ENCODE data around the gene DDX59. TPM values are rescaled to one million over a fixed set of nuclear protein-coding genes. Genes with fewer than 3 reads are reported as not detected.

Gene DDX59
- total RNA-seq, 1 donor from 2014 or later = 16.2 TPM

- H3K36me3 ChIP-seq = no peaks in the 10 kb centered on the region
- DNase-seq (ENCODE audit: extremely low spot score in 2 of 2) = no peak
- no peaks in the 10 kb centered on the region for H3K4me1 ChIP-seq
- no peak overlapping the region for H3K27ac ChIP-seq
- intact Hi-C loops (cut with DNase I) = no loop called here
- TF ChIP-seq CTCF (IDR thresholded peaks at IDR 0.05) = no peak
- H3K9me3 ChIP-seq = no peaks in the 10 kb centered on the region
- no peak overlapping the region for H3K4me3 ChIP-seq
- no peaks in the 10 kb centered on the region for H3K27me3 ChIP-seq
Measured at GRCh38 chr1:200694738-200695137, 25.0 kb upstream of the DDX59 start.

- H3K27me3 ChIP-seq = no peaks in the 10 kb centered on the region
- TF ChIP-seq POLR2AphosphoS5 (IDR thresholded peaks at IDR 0.05; ENCODE audit: insufficient read depth in 1 of 2, low read depth in 1 of 2) (no peak), POLR2A (IDR thresholded peaks at IDR 0.05) (no peak), CTCF (IDR thresholded peaks at IDR 0.05) (no peak)
- intact Hi-C loops (cut with DNase I) = no loop called here
Measured at GRCh38 chr1:200693327-200693726, 23.6 kb upstream of the DDX59 start.

GRCh38 chr1:200692316-200692715, 22.6 kb upstream of the DDX59 start:
- H3K4me1 ChIP-seq = no peaks in the 10 kb centered on the region
- TF ChIP-seq POLR2A (IDR thresholded peaks at IDR 0.05) = no peak
- no peak overlapping the region for H3K4me3 ChIP-seq
- H3K9me3 ChIP-seq = no peaks in the 10 kb centered on the region
- intact Hi-C loops (cut with DNase I) = no loop called here
- DNase-seq (ENCODE audit: extremely low spot score in 2 of 2) = no peak
- no peak overlapping the region for H3K27ac ChIP-seq
- no peaks in the 10 kb centered on the region for H3K27me3 ChIP-seq
- no peaks in the 10 kb centered on the region for H3K36me3 ChIP-seq

More at GRCh38 chr1:200693327-200693726, 23.6 kb upstream of the DDX59 start:
- no peaks in the 10 kb centered on the region for H3K36me3 ChIP-seq
- H3K27ac ChIP-seq = no peak overlapping the region
- no peaks in the 10 kb centered on the region for H3K9me3 ChIP-seq
- H3K4me1 ChIP-seq = no peaks in the 10 kb centered on the region
- no peak overlapping the region for H3K4me3 ChIP-seq
- no peak for DNase-seq (ENCODE audit: extremely low spot score in 2 of 2)

- TF ChIP-seq POLR2A (IDR thresholded peaks at IDR 0.05) (no peak), CTCF (IDR thresholded peaks at IDR 0.05) (no peak), POLR2AphosphoS5 (IDR thresholded peaks at IDR 0.05; ENCODE audit: insufficient read depth in 1 of 2, low read depth in 1 of 2) (no peak)
- no peak overlapping the region for H3K4me3 ChIP-seq
- H3K4me1 ChIP-seq = no peaks in the 10 kb centered on the region
- H3K27me3 ChIP-seq = no peaks in the 10 kb centered on the region
- no peak for DNase-seq (ENCODE audit: extremely low spot score in 2 of 2)
- intact Hi-C loops (cut with DNase I) = no loop called here
- H3K36me3 ChIP-seq = no peaks in the 10 kb centered on the region
- H3K9me3 ChIP-seq = no peaks in the 10 kb centered on the region
- no peak overlapping the region for H3K27ac ChIP-seq
Measured at GRCh38 chr1:200686620-200687019, 16.9 kb upstream of the DDX59 start.

- no peaks in the 10 kb centered on the region for H3K9me3 ChIP-seq
- no peaks in the 10 kb centered on the region for H3K4me1 ChIP-seq
- DNase-seq (ENCODE audit: extremely low spot score in 2 of 2) = no peak
- no peak overlapping the region for H3K27ac ChIP-seq
- H3K27me3 ChIP-seq = no peaks in the 10 kb centered on the region
- TF ChIP-seq CTCF (IDR thresholded peaks at IDR 0.05) (no peak), POLR2AphosphoS5 (IDR thresholded peaks at IDR 0.05; ENCODE audit: insufficient read depth in 1 of 2, low read depth in 1 of 2) (no peak), POLR2A (IDR thresholded peaks at IDR 0.05) (no peak)
- no peaks in the 10 kb centered on the region for H3K36me3 ChIP-seq
- no peak overlapping the region for H3K4me3 ChIP-seq
- intact Hi-C loops (cut with DNase I) = no loop called here
Measured at GRCh38 chr1:200684015-200684414, 14.3 kb upstream of the DDX59 start.

GRCh38 chr1:200683298-200683697, 13.6 kb upstream of the DDX59 start:
- Histone ChIP-seq H3K27ac (no peak overlapping the region), H3K27me3 (no peaks in the 10 kb centered on the region), H3K36me3 (no peaks in the 10 kb centered on the region), H3K9me3 (no peaks in the 10 kb centered on the region), H3K4me1 (no peaks in the 10 kb centered on the region), H3K4me3 (no peak overlapping the region)
- intact Hi-C loops (cut with DNase I) = no loop called here
- TF ChIP-seq CTCF (IDR thresholded peaks at IDR 0.05) = no peak
- TF ChIP-seq POLR2A (IDR thresholded peaks at IDR 0.05) = no peak
- no peak for TF ChIP-seq POLR2AphosphoS5 (IDR thresholded peaks at IDR 0.05; ENCODE audit: insufficient read depth in 1 of 2, low read depth in 1 of 2)
- no peak for DNase-seq (ENCODE audit: extremely low spot score in 2 of 2)

Measured in vagina (tissue), 2 donors.